Measurements from ENCODE around the gene FUT4. TPM values are rescaled to one million over a fixed set of nuclear protein-coding genes. Genes with fewer than 3 reads are reported as not detected.

FUT4 gene
- total RNA-seq, 1 donor from 2014 or later, result 6.0 TPM

DNA sequence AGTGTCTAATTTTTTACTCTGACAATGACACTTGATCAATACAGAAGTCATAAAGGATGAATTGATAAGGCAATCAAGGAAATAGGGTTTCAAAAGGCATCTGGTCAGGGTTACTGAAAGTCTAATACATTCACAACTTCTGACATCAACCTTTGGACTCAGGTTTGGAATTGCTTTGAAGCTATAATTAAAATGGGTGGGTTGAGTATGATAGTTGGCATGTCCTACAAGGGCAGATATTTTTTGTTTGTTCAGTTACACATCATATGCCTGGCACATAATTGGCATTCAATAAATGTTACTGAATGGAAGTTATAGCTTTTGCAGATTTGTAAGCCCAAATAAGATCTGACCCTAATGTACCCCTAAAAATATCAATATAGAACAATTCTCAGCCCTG lies 7.3 kb upstream of the FUT4 start:
- DNase-seq, result no peak
- no peak overlapping the region for H3K27ac ChIP-seq
- no peaks in the 10 kb centered on the region for H3K9me3 ChIP-seq
- H3K4me3 ChIP-seq, result no peak overlapping the region
- peaks cover 3% of the 10 kb centered on the region for H3K27me3 ChIP-seq
- no peak for ATAC-seq
- H3K36me3 ChIP-seq, result no peaks in the 10 kb centered on the region
- peaks cover 4% of the 10 kb centered on the region for H3K4me1 ChIP-seq
- TF ChIP-seq, protein P1, sequence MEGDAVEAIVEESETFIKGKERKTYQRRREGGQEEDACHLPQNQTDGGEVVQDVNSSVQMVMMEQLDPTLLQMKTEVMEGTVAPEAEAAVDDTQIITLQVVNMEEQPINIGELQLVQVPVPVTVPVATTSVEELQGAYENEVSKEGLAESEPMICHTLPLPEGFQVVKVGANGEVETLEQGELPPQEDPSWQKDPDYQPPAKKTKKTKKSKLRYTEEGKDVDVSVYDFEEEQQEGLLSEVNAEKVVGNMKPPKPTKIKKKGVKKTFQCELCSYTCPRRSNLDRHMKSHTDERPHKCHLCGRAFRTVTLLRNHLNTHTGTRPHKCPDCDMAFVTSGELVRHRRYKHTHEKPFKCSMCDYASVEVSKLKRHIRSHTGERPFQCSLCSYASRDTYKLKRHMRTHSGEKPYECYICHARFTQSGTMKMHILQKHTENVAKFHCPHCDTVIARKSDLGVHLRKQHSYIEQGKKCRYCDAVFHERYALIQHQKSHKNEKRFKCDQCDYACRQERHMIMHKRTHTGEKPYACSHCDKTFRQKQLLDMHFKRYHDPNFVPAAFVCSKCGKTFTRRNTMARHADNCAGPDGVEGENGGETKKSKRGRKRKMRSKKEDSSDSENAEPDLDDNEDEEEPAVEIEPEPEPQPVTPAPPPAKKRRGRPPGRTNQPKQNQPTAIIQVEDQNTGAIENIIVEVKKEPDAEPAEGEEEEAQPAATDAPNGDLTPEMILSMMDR (IDR thresholded peaks at IDR 0.05), result no peak
- intact Hi-C loops (cut with DNase I), result no loop called here

DNA sequence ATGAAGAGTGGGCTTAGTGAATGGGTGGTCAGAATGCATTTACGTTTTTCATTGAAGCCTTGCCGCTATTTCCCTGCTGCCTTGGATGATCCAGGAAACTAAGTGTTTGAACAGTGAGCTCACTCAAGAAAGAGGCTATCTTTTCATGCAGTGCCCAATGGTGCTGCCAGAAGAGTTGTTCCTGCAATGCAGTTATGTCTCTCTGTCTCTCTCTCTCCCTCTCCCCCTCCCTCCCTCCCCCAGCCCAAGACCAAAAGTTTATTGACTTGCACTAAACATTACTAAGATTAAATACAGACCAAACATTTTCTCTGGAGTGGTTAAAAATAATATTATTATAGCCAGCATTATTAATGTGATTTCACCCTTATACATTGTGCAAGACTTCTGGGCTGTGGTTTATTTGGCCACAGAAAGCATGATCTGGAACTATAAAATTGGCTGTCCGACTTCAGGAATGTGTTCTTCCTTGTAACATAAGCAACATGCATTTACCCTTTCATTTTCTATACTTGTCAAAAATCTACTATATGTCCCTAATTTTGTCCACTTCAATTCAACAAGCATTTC lies 6.6 kb upstream of the FUT4 start:
- no peak overlapping the region for H3K4me3 ChIP-seq
- TF ChIP-seq, protein P1 (IDR thresholded peaks at IDR 0.05), result no peak
- intact Hi-C loops (cut with DNase I), result no loop called here
- ATAC-seq, result peak; percentile 44
- H3K27me3 ChIP-seq, result peaks cover 3% of the 10 kb centered on the region
- no peaks in the 10 kb centered on the region for H3K9me3 ChIP-seq
- DNase-seq, result no peak
- no peaks in the 10 kb centered on the region for H3K36me3 ChIP-seq
- H3K27ac ChIP-seq, result no peak overlapping the region
- H3K4me1 ChIP-seq, result peaks cover 4% of the 10 kb centered on the region

DNA sequence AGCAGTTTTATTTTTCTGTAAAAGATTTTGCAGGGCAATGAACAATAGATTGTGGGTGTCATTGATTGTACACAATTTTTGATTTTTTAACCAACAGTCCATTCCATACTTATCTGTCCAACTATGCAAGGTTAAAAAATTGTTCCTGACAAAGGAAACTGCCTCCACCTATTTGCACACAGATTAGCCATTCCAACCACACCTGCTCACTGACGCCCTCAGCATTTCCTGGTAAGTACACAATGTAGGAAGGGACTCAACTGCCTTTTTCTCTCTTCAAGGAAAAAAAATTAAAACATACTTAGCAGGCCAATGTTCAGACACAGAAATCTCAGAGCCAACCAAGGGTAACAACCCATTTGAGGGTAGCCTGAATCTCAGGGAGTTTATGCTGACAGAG lies 4.3 kb upstream of the FUT4 start:
- Histone ChIP-seq H3K27ac (no peak overlapping the region), H3K27me3 (no peaks in the 10 kb centered on the region), H3K4me3 (no peak overlapping the region), H3K4me1 (peaks cover 5% of the 10 kb centered on the region), H3K9me3 (no peaks in the 10 kb centered on the region), H3K36me3 (no peaks in the 10 kb centered on the region)
- ATAC-seq (no peak), DNase-seq (no peak)
- intact Hi-C loops (cut with DNase I), result no loop called here
- TF ChIP-seq, protein P1 (IDR thresholded peaks at IDR 0.05), result no peak

DNA sequence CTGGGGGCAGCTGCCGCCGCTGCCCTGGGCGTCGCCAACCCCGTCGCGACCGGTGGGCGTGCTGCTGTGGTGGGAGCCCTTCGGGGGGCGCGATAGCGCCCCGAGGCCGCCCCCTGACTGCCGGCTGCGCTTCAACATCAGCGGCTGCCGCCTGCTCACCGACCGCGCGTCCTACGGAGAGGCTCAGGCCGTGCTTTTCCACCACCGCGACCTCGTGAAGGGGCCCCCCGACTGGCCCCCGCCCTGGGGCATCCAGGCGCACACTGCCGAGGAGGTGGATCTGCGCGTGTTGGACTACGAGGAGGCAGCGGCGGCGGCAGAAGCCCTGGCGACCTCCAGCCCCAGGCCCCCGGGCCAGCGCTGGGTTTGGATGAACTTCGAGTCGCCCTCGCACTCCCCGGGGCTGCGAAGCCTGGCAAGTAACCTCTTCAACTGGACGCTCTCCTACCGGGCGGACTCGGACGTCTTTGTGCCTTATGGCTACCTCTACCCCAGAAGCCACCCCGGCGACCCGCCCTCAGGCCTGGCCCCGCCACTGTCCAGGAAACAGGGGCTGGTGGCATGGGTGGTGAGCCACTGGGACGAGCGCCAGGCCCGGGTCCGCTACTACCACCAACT lies 1.0 kb downstream of the FUT4 start:
- TF ChIP-seq, protein P1 (IDR thresholded peaks at IDR 0.05), result no peak
- ATAC-seq (peak; percentile 2), DNase-seq (peak; percentile 70)
- Histone ChIP-seq H3K27ac (peak overlapping the region; percentile 99), H3K9me3 (no peaks in the 10 kb centered on the region), H3K4me1 (peaks cover 37% of the 10 kb centered on the region), H3K27me3 (no peaks in the 10 kb centered on the region), H3K36me3 (no peaks in the 10 kb centered on the region), H3K4me3 (peak overlapping the region; percentile 75)
- intact Hi-C loops (cut with DNase I), result no loop called here

DNA sequence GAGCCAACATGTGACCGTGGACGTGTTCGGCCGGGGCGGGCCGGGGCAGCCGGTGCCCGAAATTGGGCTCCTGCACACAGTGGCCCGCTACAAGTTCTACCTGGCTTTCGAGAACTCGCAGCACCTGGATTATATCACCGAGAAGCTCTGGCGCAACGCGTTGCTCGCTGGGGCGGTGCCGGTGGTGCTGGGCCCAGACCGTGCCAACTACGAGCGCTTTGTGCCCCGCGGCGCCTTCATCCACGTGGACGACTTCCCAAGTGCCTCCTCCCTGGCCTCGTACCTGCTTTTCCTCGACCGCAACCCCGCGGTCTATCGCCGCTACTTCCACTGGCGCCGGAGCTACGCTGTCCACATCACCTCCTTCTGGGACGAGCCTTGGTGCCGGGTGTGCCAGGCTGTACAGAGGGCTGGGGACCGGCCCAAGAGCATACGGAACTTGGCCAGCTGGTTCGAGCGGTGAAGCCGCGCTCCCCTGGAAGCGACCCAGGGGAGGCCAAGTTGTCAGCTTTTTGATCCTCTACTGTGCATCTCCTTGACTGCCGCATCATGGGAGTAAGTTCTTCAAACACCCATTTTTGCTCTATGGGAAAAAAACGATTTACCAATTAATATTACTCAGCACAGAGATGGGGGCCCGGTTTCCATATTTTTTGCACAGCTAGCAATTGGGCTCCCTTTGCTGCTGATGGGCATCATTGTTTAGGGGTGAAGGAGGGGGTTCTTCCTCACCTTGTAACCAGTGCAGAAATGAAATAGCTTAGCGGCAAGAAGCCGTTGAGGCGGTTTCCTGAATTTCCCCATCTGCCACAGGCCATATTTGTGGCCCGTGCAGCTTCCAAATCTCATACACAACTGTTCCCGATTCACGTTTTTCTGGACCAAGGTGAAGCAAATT lies 1.8 kb downstream of the FUT4 start:
- ATAC-seq (no peak), DNase-seq (no peak)
- Histone ChIP-seq H3K9me3 (no peaks in the 10 kb centered on the region), H3K4me3 (peak overlapping the region; percentile 75), H3K27ac (no peak overlapping the region), H3K27me3 (no peaks in the 10 kb centered on the region), H3K4me1 (peaks cover 37% of the 10 kb centered on the region), H3K36me3 (no peaks in the 10 kb centered on the region)
- TF ChIP-seq, protein P1 (IDR thresholded peaks at IDR 0.05), result no peak
- intact Hi-C loops (cut with DNase I), result no loop called here

All from upper lobe of right lung (tissue), 1 donor.